Thoracic aorta (tissue), 2 donors: Measurements from ENCODE around the gene SNX5. TPM values are rescaled to one million over a fixed set of nuclear protein-coding genes. Genes with fewer than 3 reads are reported as not detected.
A peak's percentile ranks its signal among the peaks of the same experiment; 100 is the strongest.

Experiments
- ATAC-seq: fragments of 150-250 bp; one replicate; pipeline ENCODE4 v1.8.0; 2017; ENCODE audit warnings: low read depth; ENCODE audit not compliant: insufficient number of reproducible peaks, low FRiP score
- DNase-seq: peaks from one replicate; pipeline ENCODE4 v3.0.0-alpha.2; 2020; ENCODE audit warnings: low spot score
- H3K27ac ChIP-seq, 2 donors: fragments of 200-600 bp; sonication (generic); 1 replicate in 1 of 2; 2 replicates in 1 of 2; pipeline ENCODE4 v1.5.1; 2016; ENCODE audit warnings: mild to moderate bottlenecking in 2 of 2, moderate library complexity in 2 of 2
- H3K27me3 ChIP-seq: fragments of 200-600 bp; sonication (generic); replicated peaks from 2 replicates; pipeline ENCODE4 v1.6.0; 2016; ENCODE audit warnings: mild to moderate bottlenecking; ENCODE audit not compliant: insufficient read depth
- H3K36me3 ChIP-seq: fragments of 200-600 bp; sonication (generic); one replicate; pipeline ENCODE4 v1.5.1; 2016
- H3K4me1 ChIP-seq, 2 donors: fragments of 200-600 bp; sonication (generic); 1 replicate in 1 of 2; 2 replicates in 1 of 2; pipeline versions ENCODE4 v1.5.1 to v1.6.0; 2016; ENCODE audit warnings: low read depth in 2 of 2, mild to moderate bottlenecking in 1 of 2; ENCODE audit not compliant: control insufficient read depth in 1 of 2
- H3K4me3 ChIP-seq: fragments of 200-600 bp; sonication (generic); 2 replicates; pipeline ENCODE4 v1.5.1; 2016; ENCODE audit warnings: mild to moderate bottlenecking
- H3K9me3 ChIP-seq: fragments of 200-600 bp; sonication (generic); 2 replicates; pipeline ENCODE4 v1.5.1; 2016
- CTCF ChIP-seq: fragments of 200-600 bp; sonication (generic); IDR thresholded peaks from one replicate; pipeline ENCODE4 v1.5.1; 2019; ENCODE audit warnings: antibody characterized with exemption
- total RNA-seq, 2 donors: library from RNA; depleted of rRNA; stranded (reverse); fragments of >200 nt; gene quantifications; one replicate each; pipeline versions ENCODE4 v1.1.0 to v1.2.3, GENCODE V29; 2016

Gene SNX5
- total RNA-seq, 2 donors from 2014 or later, result 63.0 to 112 TPM

- Histone ChIP-seq H3K4me1 (peaks cover 7 to 23% of the 10 kb centered on the region in 2 donors), H3K4me3 (peak overlapping the region; percentile 70), H3K27ac (peak overlapping the region; percentile 42 to 60), H3K9me3 (no peaks in the 10 kb centered on the region), H3K27me3 (no peaks in the 10 kb centered on the region), H3K36me3 (no peaks in the 10 kb centered on the region)
- no peak for TF ChIP-seq CTCF
- no peak for ATAC-seq
- DNase-seq, result no peak
Observed at GRCh38 chr20:17896193-17896723, 72.3 kb downstream of the SNX5 start.

GRCh38 chr20:17895641-17896171 lies 72.9 kb downstream of the SNX5 start:
- DNase-seq, result peak; percentile 49
- peaks cover 7 to 23% of the 10 kb centered on the region in 2 donors for H3K4me1 ChIP-seq
- no peaks in the 10 kb centered on the region for H3K36me3 ChIP-seq
- H3K27me3 ChIP-seq, result no peaks in the 10 kb centered on the region
- H3K4me3 ChIP-seq, result peak overlapping the region; percentile 70
- H3K27ac ChIP-seq, result peak overlapping the region; percentile 42 to 60
- no peaks in the 10 kb centered on the region for H3K9me3 ChIP-seq
- TF ChIP-seq CTCF, result no peak
- peak; percentile 40 for ATAC-seq

- peaks cover 7 to 23% of the 10 kb centered on the region in 2 donors for H3K4me1 ChIP-seq
- no peak overlapping the region for H3K27ac ChIP-seq
- H3K4me3 ChIP-seq, result no peak overlapping the region
- no peak for TF ChIP-seq CTCF
- H3K9me3 ChIP-seq, result no peaks in the 10 kb centered on the region
- H3K27me3 ChIP-seq, result no peaks in the 10 kb centered on the region
- DNase-seq (no peak), ATAC-seq (no peak)
- no peaks in the 10 kb centered on the region for H3K36me3 ChIP-seq
Observed at GRCh38 chr20:17893445-17893844, 75.1 kb downstream of the SNX5 start.

- TF ChIP-seq CTCF, result no peak
Observed at GRCh38 chr20:17892189-17892938, 76.2 kb downstream of the SNX5 start.

More at GRCh38 chr20:17892189-17892938, 76.2 kb downstream of the SNX5 start:
- ATAC-seq, result no peak
- Histone ChIP-seq H3K27ac (no peak overlapping the region), H3K27me3 (no peaks in the 10 kb centered on the region), H3K36me3 (no peaks in the 10 kb centered on the region), H3K9me3 (no peaks in the 10 kb centered on the region), H3K4me3 (no peak overlapping the region), H3K4me1 (peaks cover 7 to 23% of the 10 kb centered on the region in 2 donors)
- DNase-seq, result no peak

Other genes starting within 250 kb of the SNX5 start
- 1 to 10 TPM; 7.4 to 8.8 TPM for gene MGME1, start 224 bp upstream of the SNX5 start, total RNA-seq
- gene OVOL2, start 89.1 kb upstream of the SNX5 start, total RNA-seq, result under 1 TPM in 1 of 2 donors, not detected in 1; 0.71 TPM
- gene KAT14, start 169.1 kb upstream of the SNX5 start, total RNA-seq, result 10 to 100 TPM in 1 of 2 donors, 1 to 10 TPM in 1; 7.7 to 11.7 TPM
- gene PET117, start 169.1 kb upstream of the SNX5 start, total RNA-seq, result 10 to 100 TPM in 1 of 2 donors, 1 to 10 TPM in 1; 4.9 to 25.5 TPM